Measurements from ENCODE around the gene LRMDA.

DNA sequence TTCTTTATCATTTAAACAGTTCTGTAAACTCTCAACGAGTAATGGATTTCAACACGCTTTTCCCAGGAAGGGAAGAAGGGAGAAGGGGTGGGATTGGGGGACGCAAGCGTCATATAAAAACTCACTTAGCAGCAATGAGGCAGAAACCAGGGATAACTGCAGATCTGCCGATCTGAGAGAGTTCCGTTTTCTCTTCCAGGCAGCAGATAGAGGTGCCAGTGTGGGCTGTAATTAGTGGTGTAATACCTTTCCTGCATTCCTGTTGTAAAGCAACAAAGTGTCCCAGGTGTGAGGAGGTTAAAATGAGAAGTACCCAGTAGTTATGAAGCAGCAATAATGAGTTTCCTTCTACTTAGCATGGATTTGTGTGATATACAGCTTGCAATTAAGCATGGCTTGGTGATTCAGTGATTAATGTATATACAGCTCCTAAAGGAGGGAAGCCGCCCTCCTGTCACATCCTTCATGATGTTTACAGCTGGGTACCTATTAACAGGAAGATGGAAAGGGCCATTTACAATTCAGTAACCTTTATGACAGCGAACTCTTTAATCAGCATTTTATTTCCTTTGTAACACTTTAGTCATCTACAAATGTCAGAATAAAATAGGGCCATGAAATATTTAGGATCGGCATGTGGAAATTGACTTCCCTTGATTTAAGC is 271.9 kb downstream of the LRMDA start:
- TF ChIP-seq POLR2AphosphoS5 (IDR thresholded peaks at IDR 0.05) (no peak), POLR2A (IDR thresholded peaks at IDR 0.05) (no peak)
